Epithelial cell of proximal tubule (primary cell): ENCODE data around the gene CBX2. TPM values are rescaled to one million over a fixed set of nuclear protein-coding genes. Genes with fewer than 3 reads are reported as not detected.

Experiments
- DNase-seq: peaks from one replicate; pipeline ENCODE4 v3.0.0-alpha.2; 2011; ENCODE audit warnings: low read depth
- H3K4me3 ChIP-seq: 2 replicates; pipeline ENCODE4 v1.5.1; 2011; ENCODE audit warnings: low read depth, mild to moderate bottlenecking, low read length
- CTCF ChIP-seq: conservative IDR thresholded peaks from 2 replicates; pipeline ENCODE4 v1.5.1; 2012; ENCODE audit warnings: low read depth, mild to moderate bottlenecking, low read length
- total RNA-seq: library from RNA; depleted of rRNA; stranded (reverse); fragments of >200 nt; gene quantifications from 2 replicates; pipeline ENCODE4 v1.2.3, GENCODE V29; 2015

The CBX2 gene
- total RNA-seq, 1 donor from 2014 or later: 7.6 TPM

- H3K4me3 ChIP-seq: no peak overlapping the region
- no peak for TF ChIP-seq CTCF
Measured at GRCh38 chr17:79803421-79803996, 25.6 kb downstream of the CBX2 start.

GRCh38 chr17:79803997-79804855 is 26.3 kb downstream of the CBX2 start:
- TF ChIP-seq CTCF: no peak
- H3K4me3 ChIP-seq: peak overlapping the region; percentile 26
- no peak for DNase-seq

More at GRCh38 chr17:79803421-79803996, 25.6 kb downstream of the CBX2 start:
- DNase-seq: no peak

- DNase-seq: no peak
- no peak for TF ChIP-seq CTCF
Measured at GRCh38 chr17:79804856-79805696, 27.1 kb downstream of the CBX2 start.

DNA sequence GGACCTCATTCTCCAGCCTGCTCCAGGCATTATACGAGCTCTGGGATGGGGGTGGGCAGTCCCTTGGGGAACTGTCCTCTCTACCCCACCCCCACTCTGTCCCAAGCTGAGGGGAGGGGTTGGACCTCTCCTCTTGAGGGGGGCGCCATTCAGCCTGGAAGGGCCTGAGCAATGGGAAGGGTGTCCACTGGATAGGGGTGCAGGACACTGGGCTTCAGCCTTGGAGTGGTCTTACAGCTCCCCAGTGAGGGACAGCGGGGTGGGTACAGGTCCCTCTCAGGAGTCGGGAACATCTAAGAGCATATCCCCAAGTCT is 28.5 kb downstream of the CBX2 start:
- no peak for DNase-seq
- no peak overlapping the region for H3K4me3 ChIP-seq
- TF ChIP-seq CTCF: no peak

More at GRCh38 chr17:79804856-79805696, 27.1 kb downstream of the CBX2 start:
- no peak overlapping the region for H3K4me3 ChIP-seq

- no peak for TF ChIP-seq CTCF
- DNase-seq: no peak
- H3K4me3 ChIP-seq: no peak overlapping the region
Measured at GRCh38 chr17:79806863-79807720, 29.1 kb downstream of the CBX2 start.

DNA sequence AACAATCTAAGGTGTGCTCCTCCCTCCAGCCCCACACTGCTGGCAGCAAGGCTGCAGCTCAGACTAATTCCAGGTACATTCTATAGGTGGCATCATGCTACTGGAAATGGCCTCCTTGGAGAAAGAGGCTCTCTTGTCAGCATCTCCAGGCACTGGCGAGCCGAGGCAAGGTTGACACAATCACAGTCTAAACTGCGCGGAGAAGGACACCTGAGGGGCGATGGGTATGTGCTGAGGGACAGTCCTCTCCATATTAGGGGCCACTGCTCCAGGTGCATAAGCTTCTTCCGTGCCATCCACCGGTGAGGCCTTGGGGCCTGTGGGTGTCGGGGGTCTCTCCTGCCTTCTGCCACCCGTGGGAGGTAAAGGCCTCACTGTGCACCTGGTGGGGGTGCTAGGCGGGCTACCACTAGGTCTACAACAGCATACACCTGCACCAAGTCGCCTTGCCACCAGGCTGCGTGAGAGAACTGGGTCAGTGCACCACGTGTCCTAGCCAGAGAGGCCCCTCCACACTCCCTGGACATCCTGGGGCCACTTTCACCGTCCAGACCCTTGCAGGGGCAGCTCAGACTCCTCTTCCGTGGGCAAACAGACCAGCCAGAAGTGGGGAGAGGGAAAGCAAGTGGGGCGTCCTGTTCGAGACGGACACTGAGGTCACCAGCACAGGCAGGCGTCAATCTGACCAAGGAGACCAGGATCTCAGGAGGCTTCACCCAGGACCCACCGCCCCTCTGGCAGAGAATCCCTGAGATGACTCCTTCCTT is 31.0 kb downstream of the CBX2 start:
- peak; percentile 30 for DNase-seq
- peak; percentile 60 for TF ChIP-seq CTCF
- no peak overlapping the region for H3K4me3 ChIP-seq
